Inferior parietal cortex (tissue), 1 donor: ENCODE measurements around the gene ERGIC1.
"Not testable (repeated sequence)": the region's sequence is repeated elsewhere in the genome, so short reads cannot be mapped to it uniquely, and the experiment has no call there.

Source experiments
- DNase-seq: peaks from one replicate; pipeline ENCODE4 v3.0.0-alpha.2; 2016; ENCODE audit errors: extremely low spot score

The ERGIC1 gene

GRCh38 chr5:172800088-172800551 is 33.9 kb upstream of the ERGIC1 start:
- DNase-seq: no peak

GRCh38 chr5:172801179-172801671 is 32.8 kb upstream of the ERGIC1 start:
- no peak for DNase-seq

GRCh38 chr5:172802112-172802511 is 31.9 kb upstream of the ERGIC1 start:
- no peak for DNase-seq

- DNase-seq: no peak
Measured at GRCh38 chr5:172802567-172803176, 31.4 kb upstream of the ERGIC1 start.

GRCh38 chr5:172805018-172805683 is 28.9 kb upstream of the ERGIC1 start:
- DNase-seq: no peak

- DNase-seq: no peak
Measured at GRCh38 chr5:172805736-172806255, 28.3 kb upstream of the ERGIC1 start.

- no peak for DNase-seq
Measured at GRCh38 chr5:172806897-172807672, 27.0 kb upstream of the ERGIC1 start.

GRCh38 chr5:172807766-172808311 is 26.2 kb upstream of the ERGIC1 start:
- no peak for DNase-seq

- no peak for DNase-seq
Measured at GRCh38 chr5:172809774-172810173, 24.3 kb upstream of the ERGIC1 start.

GRCh38 chr5:172810996-172811395 is 23.1 kb upstream of the ERGIC1 start:
- DNase-seq: not testable (repeated sequence)

GRCh38 chr5:172815631-172816030 is 18.4 kb upstream of the ERGIC1 start:
- DNase-seq: no peak

- no peak for DNase-seq
Measured at GRCh38 chr5:172816925-172817562, 17.0 kb upstream of the ERGIC1 start.

- DNase-seq: no peak
Measured at GRCh38 chr5:172817664-172818063, 16.4 kb upstream of the ERGIC1 start.

GRCh38 chr5:172818081-172818480 is 16.0 kb upstream of the ERGIC1 start:
- DNase-seq: no peak

GRCh38 chr5:172819569-172819968 is 14.5 kb upstream of the ERGIC1 start:
- no peak for DNase-seq

GRCh38 chr5:172820046-172820767 is 13.8 kb upstream of the ERGIC1 start:
- DNase-seq: no peak

GRCh38 chr5:172821340-172821985 is 12.6 kb upstream of the ERGIC1 start:
- no peak for DNase-seq

GRCh38 chr5:172823840-172824362 is 10.2 kb upstream of the ERGIC1 start:
- no peak for DNase-seq

GRCh38 chr5:172825610-172826204 is 8.3 kb upstream of the ERGIC1 start:
- no peak for DNase-seq

GRCh38 chr5:172827841-172828240 is 6.2 kb upstream of the ERGIC1 start:
- DNase-seq: no peak
